ENCODE results near the gene LRP11.

- TF ChIP-seq CTCF (IDR thresholded peaks at IDR 0.05; ENCODE audit: insufficient read depth, low read length), result no peak
- no peak for TF ChIP-seq POLR2AphosphoS5 (IDR thresholded peaks at IDR 0.05; ENCODE audit: low read depth)
- TF ChIP-seq SPI1 (IDR thresholded peaks at IDR 0.05; ENCODE audit: borderline replicate concordance, low read depth), result no peak
- no peak for TF ChIP-seq REST (IDR thresholded peaks at IDR 0.05; ENCODE audit: insufficient replicate concordance, low read depth)
- TF ChIP-seq GABPA (IDR thresholded peaks at IDR 0.05; ENCODE audit: low read depth), result no peak
Measured at GRCh38 chr6:149890629-149891045, 26.5 kb upstream of the LRP11 start.

All from HL-60 (cell line).